DMS53 (cell line): ENCODE measurements around the gene RHEX.

ENCODE experiments used
- DNase-seq: peaks from one replicate; lab custom pipeline; 2025; lab: John Stamatoyannopoulos, UW

RHEX gene

GRCh38 chr1:206094024-206094423, 41.1 kb downstream of the RHEX start:
- DNase-seq = no peak

DNA sequence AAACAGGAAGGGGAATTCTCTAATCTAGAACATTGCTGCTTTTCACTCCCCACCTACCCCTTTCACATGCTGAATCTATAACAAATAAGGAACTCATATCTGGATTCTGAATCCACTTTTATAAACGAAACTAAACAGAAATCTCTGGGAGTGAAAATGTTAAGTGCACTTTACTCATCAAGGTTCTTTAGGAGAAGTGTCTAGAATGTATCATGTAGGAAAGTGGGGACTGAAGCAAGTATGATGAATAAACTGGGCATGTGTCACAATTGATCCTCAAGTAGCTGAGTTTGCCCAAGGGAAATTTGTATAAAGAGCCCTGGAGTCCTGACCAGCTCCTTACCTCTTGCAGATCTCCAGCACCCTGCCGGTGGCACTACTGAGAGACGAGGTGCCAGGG, 44.4 kb downstream of the RHEX start:
- DNase-seq = no peak

GRCh38 chr1:206098242-206098919, 45.4 kb downstream of the RHEX start:
- DNase-seq = no peak

GRCh38 chr1:206100226-206100815, 47.3 kb downstream of the RHEX start:
- no peak for DNase-seq

DNA sequence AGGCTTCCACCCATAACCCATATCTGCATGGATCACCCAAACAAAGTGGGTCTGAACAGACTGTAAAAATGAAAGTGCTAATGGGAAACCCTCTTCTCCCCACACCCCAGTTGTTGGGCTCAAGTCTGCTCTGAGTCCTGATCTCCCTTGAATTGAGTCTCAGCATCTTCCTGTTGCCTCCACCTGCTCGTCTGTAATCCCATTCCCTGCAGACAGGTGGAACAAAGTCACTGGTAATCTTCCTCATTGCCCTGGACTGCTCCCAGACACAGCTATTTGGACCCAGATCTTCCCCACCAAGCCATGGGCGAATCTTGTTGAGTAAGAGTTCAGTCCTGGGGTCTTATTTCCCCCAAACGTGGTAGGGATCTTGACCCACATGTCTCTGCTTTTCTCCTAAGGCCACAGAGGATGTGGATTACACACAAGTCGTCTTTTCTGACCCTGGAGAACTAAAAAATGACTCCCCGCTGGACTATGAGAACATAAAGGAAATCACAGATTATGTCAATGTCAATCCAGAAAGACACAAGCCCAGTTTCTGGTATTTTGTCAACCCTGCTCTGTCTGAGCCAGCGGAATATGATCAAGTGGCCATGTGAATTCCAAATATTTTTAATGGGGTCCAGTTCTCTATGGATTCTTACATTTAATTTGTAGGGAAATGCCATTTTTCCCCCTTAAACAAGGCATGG, 48.5 kb downstream of the RHEX start:
- DNase-seq = no peak

- DNase-seq = no peak
These were observed 49.4 kb downstream of the RHEX start for GRCh38 chr1:206102292-206102936.

GRCh38 chr1:206103979-206104378, 51.0 kb downstream of the RHEX start:
- no peak for DNase-seq

DNA sequence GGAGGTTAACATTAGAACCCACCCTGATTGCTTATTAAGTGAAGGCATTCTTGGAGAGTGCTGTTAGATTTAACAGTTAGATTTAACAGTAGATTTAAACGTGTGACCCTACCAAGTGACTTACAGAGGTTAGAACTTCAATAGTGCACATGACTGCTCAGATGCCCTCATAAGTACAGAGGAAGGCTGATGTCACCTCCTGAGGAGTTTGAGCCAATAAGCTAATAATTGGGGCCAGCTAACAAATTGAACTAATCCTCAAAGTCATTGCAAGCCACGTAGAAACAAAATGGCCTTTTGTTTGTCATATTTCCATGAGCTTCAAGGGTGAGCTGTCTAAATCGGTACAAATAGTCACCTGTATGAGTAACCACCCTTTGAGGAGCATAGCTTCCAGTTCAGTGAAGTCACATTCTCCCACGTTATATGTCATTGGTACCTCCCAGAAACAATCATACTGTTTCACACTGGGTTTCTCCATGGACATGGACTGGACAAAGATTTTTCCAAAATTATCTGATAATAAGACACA, 52.6 kb downstream of the RHEX start:
- DNase-seq = no peak

DNA sequence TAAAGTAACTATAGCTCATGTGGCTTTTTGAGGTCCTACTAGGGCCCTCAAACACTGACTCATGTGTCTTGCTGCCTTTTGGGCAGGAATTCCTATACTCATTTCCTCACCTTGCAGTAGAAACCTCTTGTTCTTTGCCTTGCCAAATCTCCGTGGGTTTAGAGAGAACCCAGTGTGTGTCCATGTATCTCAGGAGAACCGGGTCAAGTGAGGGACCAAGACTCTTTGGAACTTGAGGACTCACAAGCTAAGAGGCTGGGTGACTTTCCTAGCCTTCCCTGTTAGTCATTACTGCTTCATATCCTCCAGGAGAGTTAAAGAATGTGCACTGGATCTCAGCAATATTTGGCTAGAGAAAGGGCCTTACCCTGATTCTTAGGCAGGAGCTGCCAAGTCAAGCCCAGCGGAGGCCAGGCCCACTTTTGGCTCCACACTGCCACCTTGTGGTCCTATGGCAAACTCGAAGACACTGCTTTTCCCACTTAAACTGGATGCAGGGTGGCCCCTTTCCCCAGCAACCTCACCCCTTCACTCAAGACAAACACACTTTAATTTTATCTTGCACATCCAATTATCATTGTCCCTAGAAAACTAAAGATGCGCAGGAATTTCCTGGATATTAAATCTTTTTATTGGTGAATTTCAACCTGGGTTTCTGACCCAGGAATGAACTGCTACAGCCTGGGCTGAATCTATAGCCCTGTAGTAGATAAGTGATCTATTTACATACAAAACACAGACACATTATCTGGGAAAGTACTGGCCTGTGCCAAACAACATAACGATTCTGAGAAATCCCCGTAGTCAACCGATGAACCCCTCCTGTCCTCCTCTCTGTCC, 53.6 kb downstream of the RHEX start:
- DNase-seq = peak; percentile 83

DNA sequence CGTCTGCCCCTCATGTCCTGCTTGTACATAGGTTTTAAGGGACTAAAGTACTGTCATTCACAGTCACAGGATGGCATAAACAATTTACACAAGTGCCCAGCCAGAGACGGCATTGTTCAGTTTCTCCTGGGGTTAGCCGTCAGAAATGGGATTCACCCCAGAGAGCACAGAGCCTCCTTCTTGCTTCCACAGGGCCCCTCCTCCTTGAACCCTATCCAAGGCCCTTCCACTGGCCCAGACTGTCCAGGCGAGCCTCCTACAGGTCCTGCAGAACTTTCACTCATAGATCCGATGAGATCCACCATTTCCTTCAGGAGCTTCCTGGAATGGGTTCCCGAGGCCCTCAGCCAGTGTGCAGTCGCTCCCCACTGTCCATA, 54.2 kb downstream of the RHEX start:
- no peak for DNase-seq

- no peak for DNase-seq
These were observed 55.7 kb downstream of the RHEX start for GRCh38 chr1:206108635-206109034.

DNA sequence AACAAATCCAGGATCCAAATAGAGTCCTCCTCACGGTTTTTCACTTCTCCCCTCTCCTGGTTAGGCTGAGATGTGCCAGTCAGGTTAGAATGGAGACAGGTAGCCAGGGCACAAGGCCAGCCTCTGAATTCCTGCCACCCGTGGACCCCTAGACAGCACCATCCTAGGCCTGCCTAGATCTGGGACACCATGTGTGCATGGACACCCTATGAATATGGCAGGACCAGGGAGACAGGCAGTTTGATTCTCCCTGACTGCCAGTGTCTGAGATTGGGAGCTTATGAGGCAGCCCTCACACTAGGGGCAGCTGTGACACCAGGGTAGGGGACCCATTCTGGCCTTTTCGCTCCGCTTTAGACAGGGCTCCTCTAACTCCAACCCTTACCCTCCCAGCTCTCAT, 56.7 kb downstream of the RHEX start:
- no peak for DNase-seq

- DNase-seq = no peak
These were observed 57.2 kb downstream of the RHEX start for GRCh38 chr1:206110161-206110560.

DNA sequence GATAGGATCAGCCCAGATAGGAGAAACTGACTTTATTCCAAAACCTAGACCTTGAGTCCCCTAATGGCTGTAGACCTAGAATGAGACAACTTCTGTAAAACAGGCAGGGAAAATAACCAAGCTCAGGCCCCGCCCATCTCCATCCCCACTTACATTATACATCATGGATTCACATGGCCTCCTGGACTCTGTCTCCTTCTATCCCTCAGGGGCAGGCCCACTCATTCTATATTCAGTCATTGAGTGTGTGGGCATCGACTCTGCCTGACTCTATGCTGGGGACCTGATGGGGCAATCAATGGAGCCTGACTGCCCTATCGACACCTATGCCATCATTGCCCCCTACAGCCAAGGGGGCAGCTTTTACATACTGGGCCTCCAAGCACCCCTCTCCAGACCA, 57.8 kb downstream of the RHEX start:
- DNase-seq = no peak

DNA sequence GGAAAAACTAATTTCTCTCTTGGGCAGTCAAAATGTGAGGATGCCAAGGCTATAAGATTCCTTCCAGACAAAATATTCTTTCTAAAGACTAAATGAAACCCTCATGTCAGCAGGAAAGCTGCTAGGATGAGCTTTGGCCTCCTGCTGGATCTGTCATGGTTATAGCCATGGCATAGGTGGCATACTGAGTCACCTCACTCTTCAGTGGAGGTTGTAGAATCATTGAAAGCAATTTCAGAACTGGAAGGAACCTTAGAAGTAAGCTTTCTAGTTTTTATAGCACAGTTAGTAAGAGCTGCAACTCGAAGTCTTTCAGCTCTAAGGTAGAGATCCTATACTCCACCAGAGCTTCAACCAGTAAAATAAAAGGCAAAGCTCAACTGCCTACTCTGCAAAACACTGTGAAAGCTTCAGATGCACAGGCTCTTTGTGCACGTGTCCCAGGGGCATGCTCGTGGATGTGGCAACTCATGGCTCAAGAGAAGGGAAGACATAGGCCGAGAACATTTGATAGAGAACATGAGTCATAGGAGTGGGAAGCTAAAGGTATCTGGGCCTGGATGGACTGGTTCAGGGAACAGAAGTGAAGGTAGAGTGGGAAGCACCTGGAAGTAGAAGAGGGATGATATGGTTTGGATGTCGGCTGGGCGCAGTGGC, 58.4 kb downstream of the RHEX start:
- no peak for DNase-seq

- peak; percentile 85 for DNase-seq
These were observed 59.8 kb downstream of the RHEX start for GRCh38 chr1:206112600-206113301.

- DNase-seq = no peak
These were observed 62.0 kb downstream of the RHEX start for GRCh38 chr1:206114692-206115640.

DNA sequence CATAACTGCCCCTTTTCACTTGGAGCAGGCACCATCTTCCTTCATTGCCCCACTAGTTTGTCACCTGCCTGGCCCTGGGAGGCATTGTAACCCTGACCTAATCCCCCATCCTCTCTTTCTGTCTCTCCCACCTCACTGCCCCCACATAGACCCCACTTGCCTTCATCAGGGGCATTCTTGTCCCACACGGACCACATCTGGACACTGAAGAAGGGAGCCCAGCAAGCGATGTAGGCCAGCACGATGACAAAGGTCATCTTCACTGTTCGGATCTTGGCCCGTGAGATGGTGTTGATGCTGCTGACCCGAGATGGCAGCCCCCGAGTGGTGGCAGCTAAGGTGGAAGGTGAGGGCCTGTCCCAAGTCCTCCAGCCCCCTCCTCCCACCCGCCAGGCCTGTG, 62.8 kb downstream of the RHEX start:
- DNase-seq = no peak

- DNase-seq = peak; percentile 97
These were observed 63.4 kb downstream of the RHEX start for GRCh38 chr1:206116191-206116872.
